ENCODE data around the gene LYZL1.
"Not testable (repeated sequence)": the region's sequence is repeated elsewhere in the genome, so short reads cannot be mapped to it uniquely, and the experiment has no call there.

The LYZL1 gene

DNA sequence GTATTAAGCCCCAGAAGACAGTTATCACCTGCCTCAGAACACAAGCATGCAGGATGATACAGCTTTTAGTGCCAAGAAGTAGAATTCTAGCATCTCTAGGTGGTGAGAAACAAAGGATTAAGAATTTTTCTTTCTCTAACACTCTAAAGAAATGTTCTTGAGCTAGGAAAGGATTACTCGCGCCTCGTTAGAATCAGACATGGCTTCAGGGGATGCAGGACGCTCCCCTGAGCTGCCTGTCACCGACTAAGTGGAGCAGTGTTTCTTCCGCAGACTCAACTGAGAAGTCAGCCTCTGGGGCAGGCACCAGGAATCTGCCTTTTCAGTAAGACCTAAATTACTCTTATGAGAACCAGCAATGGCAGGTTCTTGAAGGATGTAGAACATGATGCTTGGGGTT lies at the start of gene LYZL1:
Gene LYZL1 (plus strand): TSS at position 165 of the 400 bp plus-strand sequence. CDS start 2,798 bp downstream, outside the sequence.
- not testable (repeated sequence) for FAIRE-seq

GRCh38 chr10:29239569-29240472 lies 49.0 kb upstream of the LYZL1 start:
- no peak for FAIRE-seq
- DNase-seq (ENCODE audit: insufficient read length, low spot score), result peak; percentile 24

More for the DNA sequence above, at the start of gene LYZL1:
- DNase-seq (ENCODE audit: insufficient read length, low spot score), result not testable (repeated sequence)

DNA sequence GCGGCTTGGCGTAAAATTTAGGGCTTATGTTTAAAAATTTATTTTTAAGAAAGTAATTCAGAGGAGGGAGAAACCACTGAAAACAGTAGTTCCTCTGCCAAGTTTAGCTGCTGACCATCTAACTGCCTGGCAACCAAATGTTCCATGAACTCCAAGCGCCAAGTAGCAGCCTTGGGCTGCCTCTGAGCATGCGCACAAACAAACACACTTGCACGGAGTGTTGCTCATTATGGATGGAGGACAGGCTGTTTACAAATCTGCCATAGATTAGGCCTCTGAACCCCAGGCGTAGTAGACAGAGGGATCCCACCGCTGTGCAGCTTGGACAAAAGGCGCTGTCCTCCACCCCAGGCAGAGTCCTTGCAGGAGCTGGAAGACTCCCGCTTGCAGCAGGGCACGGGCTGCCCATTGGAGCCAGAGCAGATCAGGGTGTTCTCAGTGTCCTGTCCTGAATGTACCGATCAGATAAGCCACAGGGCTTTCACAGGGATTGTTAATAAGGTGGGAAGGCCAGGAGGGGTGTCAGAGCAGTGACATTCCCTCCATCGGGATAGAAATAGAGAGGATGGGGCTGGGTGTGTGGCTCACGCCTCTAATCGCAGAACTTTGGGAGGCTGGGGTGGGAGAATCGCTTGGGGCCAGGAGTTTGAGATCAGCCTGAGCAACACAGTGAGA lies 47.7 kb upstream of the LYZL1 start:
- DNase-seq (ENCODE audit: insufficient read length, low spot score) (no peak), FAIRE-seq (no peak)

GRCh38 chr10:29241925-29242324 lies 46.9 kb upstream of the LYZL1 start:
- FAIRE-seq, result no peak
- DNase-seq (ENCODE audit: insufficient read length, low spot score), result no peak

DNA sequence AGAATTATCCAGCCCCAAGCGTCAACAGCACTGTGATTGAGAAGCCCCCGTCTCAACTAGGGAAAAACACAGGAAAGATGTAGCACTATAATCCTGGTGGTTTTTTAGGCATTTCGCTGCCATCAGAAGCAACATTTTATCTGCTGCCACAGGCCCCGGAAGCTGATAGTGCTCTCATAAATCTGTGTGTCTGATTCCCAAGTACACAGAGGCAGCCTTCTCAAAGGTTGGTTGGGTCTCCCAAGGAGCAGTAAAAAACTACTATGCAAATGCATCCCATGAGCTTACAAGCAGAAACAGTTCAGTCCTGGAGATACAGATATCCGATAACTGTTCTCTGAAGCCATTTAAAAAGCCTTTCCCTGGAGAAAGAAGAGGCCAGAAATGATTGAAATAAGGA lies 45.8 kb upstream of the LYZL1 start:
- DNase-seq (ENCODE audit: insufficient read length, low spot score) (no peak), FAIRE-seq (no peak)

DNA sequence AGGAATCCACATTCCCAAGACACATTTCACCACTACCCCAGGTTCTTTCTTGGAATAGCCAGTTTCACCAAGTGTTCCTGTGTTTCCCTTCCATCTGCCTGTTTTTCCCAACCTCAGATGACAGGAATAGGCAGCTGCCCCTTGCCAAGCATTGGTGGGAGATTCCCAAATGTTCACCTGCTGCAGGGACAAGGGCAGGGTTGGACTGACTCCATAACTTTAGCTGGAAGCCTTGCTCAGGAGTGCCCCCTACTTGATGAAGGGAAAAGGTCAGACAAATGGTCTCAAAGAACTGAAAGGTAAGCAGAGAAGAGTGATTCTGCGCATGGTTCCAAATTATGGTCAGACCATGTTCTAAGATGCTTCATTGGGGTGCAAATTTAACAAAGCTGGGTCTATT lies 45.1 kb upstream of the LYZL1 start:
- DNase-seq (ENCODE audit: insufficient read length, low spot score) (no peak), FAIRE-seq (no peak)

- FAIRE-seq (no peak), DNase-seq (ENCODE audit: insufficient read length, low spot score) (no peak)
Measured at GRCh38 chr10:29244978-29245377, 43.9 kb upstream of the LYZL1 start.

DNA sequence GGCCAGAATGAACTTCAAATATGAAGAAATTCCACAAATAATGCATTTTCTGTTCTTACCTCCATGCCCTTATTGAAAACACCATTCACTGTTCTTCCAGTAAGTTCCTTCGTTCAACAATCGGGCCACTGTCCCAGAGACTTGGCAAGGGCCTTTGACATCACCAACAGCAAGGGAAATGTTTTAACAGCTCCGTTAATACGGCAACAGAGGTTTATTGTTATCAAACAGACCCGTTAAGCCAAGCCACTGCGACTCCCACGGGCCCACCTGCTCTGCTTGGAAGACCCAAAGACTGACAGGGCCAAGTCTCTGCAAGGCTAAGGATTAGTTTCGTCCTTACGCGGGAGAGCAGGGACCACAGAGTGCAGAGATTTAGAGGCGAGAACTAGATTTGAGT lies 43.4 kb upstream of the LYZL1 start:
- FAIRE-seq (no peak), DNase-seq (ENCODE audit: insufficient read length, low spot score) (no peak)

- DNase-seq (ENCODE audit: insufficient read length, low spot score) (no peak), FAIRE-seq (no peak)
Measured at GRCh38 chr10:29246449-29246848, 42.4 kb upstream of the LYZL1 start.

DNA sequence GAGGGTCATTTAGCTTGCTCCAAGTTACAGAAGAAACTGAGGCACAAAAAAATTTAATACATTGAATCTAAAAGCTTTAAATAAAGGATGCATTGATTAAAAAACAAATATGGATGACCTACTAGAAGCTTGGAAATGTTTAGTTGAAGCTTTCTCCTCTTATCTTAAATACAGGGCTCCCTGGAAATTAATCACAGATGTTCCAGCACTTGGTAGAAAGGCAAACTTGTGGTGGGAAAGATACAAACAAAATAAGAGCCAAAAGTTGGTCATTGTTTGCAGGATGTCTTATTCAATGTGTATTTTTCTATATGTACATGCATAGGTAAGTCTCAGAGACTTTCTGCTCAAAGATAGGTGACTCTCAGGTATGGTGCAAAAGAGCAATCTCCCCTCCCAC lies 40.7 kb upstream of the LYZL1 start:
- DNase-seq (ENCODE audit: insufficient read length, low spot score) (no peak), FAIRE-seq (no peak)

GRCh38 chr10:29249018-29249417 lies 39.9 kb upstream of the LYZL1 start:
- DNase-seq (ENCODE audit: insufficient read length, low spot score) (no peak), FAIRE-seq (no peak)

- no peak for FAIRE-seq
- no peak for DNase-seq (ENCODE audit: insufficient read length, low spot score)
Measured at GRCh38 chr10:29250066-29250465, 38.8 kb upstream of the LYZL1 start.

DNA sequence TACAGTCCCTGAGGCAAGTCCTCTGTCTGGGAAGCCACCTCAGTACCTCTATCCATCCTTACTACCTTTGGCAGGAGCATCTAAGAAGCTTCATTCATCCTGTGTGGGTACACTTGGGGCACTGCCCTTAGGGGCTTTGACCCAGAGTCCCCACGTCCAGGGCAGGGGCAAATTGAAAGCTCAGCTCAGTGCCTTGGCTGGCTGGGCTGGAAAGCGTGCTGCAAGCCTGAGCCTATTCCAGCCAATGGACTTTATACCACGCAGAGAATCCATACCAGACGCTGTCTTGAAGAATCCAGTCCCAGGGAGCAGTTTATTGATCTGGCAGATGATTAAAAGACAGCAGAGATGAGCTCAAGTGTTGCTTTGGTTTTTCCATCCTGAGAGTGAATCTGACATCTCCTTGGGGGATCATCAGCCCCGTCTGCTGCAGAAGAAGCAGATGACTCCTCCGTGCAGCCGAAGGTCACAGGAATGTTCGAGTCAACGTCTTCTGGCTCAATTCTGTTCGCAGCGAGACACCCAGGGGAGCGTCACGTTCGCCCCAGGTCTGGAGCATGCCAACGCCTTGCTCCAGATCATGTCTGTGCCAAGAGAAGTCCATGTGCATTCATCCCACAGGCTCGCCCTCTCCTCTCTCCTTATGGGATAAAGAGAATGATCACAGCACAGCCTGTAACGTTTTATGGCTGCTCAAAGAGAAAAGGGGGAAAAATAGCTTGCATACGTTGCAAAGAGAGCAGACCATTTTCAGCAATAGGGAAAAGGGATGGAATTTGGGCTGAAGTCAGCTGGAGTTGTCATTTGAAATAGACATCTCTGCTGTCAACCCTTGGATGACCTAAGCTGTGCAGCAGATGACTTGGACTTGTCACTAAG lies 35.8 kb upstream of the LYZL1 start:
- DNase-seq (ENCODE audit: insufficient read length, low spot score) (peak; percentile 5), FAIRE-seq (no peak)

GRCh38 chr10:29253690-29254029 lies 35.2 kb upstream of the LYZL1 start:
- no peak for FAIRE-seq

GRCh38 chr10:29254123-29255046 lies 34.5 kb upstream of the LYZL1 start:
- FAIRE-seq (no peak), DNase-seq (ENCODE audit: insufficient read length, low spot score) (peak; percentile 36)

More at GRCh38 chr10:29253690-29254029, 35.2 kb upstream of the LYZL1 start:
- no peak for DNase-seq (ENCODE audit: insufficient read length, low spot score)

GRCh38 chr10:29255104-29255503 lies 33.8 kb upstream of the LYZL1 start:
- no peak for DNase-seq (ENCODE audit: insufficient read length, low spot score)
- no peak for FAIRE-seq

DNA sequence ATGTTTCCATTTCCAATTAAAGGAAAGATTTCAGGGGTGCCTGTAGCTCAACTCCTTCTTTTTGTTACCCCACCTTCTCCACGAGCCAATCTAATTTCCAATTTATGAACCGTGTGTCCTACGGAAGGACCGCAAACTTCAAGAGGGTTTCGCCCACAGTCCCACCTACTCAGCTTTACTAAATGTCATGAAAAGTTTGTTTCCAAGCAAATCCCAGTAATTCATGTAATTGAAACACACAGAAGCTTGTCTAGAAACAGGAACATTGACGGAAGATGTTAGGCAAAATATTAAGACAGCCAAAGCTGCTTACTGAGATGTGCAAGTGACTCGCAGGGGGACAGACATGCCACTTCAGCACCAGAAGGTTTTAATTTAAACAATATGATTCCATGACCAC lies 32.9 kb upstream of the LYZL1 start:
- no peak for DNase-seq (ENCODE audit: insufficient read length, low spot score)
- FAIRE-seq, result no peak

DNA sequence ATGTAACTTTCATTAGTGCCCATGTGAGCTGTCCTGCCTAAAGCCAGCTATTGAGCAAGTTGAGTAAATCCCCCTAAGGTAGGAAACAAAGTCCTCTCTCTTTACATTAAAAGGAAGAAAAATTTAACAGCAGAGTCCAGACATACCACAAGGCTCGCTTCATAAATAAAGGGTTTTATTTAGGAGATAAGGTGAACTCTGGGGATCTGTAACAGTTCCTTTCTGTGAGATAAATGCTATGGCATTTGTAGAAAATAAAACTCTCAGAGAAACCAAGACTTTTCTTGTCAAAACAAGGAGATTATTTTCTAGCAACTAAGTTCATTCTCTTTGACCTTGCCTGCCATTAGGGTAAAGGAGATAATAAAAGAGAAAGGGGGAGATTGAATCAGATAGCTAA lies 32.3 kb upstream of the LYZL1 start:
- FAIRE-seq (no peak), DNase-seq (ENCODE audit: insufficient read length, low spot score) (no peak)

GRCh38 chr10:29257106-29257783 lies 31.6 kb upstream of the LYZL1 start:
- peak; percentile 59 for DNase-seq (ENCODE audit: insufficient read length, low spot score)
- no peak for FAIRE-seq

DNA sequence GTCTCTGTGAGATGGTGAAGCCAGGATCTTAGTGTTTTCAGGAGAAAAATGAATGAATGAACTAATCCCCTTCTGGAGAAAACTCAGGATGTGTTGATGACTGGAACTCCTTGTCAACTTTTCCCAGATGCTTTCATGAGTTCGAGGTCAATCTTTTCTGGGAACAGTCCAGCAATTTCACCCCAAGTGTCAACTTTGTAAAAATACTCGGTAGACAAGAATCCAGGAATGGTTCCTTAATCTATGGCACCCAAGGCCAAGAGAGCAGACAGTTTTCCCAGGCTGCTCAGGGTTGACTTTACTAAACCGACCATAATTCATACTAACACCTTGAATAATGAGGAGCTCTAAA lies 31.1 kb upstream of the LYZL1 start:
- no peak for DNase-seq (ENCODE audit: insufficient read length, low spot score)
- no peak for FAIRE-seq

Measured in HTR-8/SVneo (cell line).